NCI-H510A treated with DMSO at 0.1 percent for 48 hours (cell line): ENCODE results near the gene RNPS1.

ENCODE experiments used
- DNase-seq: peaks from one replicate; lab custom pipeline; 2025; lab: John Stamatoyannopoulos, UW

RNPS1 gene, protein sequence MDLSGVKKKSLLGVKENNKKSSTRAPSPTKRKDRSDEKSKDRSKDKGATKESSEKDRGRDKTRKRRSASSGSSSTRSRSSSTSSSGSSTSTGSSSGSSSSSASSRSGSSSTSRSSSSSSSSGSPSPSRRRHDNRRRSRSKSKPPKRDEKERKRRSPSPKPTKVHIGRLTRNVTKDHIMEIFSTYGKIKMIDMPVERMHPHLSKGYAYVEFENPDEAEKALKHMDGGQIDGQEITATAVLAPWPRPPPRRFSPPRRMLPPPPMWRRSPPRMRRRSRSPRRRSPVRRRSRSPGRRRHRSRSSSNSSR

DNA sequence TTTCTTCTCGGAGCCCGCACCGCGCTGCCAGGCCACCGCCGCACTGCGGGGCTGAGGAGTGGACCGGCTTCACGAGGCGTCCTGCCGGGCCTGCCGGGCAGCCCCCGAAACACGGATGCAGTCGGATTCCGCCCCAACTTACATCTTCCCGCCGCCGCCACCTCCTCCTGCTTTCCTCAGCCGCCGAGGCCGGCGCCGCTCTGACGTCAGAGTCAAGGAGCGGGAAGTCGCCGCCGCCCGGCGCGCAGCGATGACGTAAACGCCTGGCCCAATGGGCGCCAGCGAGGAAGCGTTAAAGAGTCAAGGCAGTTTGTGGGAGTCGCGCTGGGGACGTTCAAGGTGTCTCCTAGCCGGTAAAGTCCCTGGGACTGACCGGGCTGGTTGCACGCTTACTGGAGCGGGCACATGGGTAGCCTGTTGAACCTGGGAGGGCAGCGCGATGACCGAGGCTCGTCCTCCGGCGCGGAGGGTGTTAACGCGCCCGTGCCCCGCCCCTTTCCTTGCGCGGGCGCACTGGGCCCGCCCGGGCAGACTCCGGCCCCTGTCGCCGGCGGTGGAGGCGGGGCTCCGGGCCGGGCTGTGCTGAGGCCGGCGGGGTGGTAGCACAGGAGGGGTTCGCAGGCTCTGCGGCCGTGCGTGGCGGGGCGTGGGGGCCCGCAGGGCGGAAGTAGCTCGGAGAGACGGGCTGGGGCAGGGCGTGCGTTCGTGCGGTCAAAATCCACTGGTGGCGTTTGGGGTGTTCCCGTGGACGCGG is at the start of gene RNPS1:
Gene RNPS1, minus strand, starts transcription at position 214 of the 754 bp plus-strand sequence. CDS start 3,483 bp downstream, outside the sequence.
- DNase-seq, result peak; percentile 89

DNA sequence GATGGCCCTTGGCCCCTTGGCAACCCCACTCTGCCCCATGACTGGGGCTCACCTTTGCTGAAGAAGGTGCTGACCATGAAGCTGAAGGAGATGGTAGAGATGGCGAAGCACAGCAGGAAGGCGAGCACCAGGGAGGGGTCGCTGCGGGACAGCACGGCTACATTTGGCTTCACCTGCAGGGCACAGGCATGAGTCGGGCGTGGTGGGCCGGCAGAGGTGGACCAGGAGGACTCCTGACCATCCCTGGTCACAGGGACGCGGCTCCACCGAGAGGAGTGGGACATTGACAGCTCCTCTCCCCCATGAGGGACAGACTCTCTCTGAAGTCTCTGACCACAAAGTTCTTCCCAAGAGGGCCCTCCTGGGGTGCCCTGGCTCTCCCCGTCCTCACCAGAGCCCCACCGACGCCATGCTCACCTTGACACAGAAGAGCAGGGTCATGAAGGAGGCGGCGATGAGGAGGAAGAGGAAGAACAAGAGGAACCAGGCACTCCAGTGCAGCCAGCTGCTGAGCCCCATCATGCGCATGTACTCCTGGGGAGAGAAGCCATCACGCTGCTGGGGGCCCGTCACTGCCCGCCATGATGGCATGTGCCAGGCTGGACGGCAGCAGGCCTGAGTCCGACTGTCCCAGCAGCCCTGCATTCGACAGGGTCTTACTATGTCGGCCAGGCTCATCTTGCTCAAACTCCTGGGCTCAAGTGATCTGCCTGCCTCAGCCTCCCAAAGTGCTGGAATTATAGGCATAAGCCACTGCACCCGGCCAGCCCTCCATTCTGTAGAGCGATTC is 49.5 kb upstream of the RNPS1 start:
- DNase-seq, result no peak

DNA sequence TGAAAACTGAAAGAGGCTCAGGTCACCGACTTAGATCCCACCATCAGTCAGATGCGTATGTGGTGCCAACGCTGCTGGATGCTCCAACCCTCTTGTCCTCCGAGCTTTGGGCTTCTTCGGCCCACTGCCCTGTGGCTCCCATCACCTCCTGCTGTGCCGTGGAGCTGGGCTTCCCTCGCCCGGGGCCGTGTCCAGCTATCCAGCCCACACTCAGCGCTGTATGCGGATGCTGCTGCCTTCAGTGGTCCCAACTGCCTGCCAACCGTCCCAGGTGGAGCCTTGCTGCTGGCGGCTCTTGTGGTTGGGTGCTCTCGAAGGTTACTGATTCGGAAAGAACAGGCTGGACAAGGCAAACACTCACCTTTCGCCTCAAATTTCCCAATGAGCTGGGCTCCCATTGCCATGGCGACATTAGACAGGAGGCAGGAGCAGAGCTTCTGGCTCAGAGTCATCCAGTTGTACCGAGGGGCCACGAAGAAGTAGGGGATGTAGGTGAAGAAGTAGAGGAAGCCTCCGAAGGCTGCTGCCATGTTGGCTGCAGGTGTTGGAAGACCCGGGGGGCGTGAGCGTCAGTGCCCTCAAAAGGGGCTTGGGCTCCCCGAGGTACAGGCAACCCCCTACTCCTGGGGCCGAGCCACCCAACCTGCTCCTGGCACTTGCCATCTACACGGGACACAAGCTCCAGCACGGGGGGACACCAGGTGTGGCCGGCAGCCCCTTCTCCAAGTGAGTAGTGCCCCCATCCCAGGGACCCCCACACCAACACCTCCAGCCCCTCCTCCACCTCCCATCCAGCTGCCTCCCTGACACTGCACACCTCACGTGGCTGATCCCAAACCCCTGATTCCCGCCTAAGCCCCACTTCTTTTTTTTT is 40.4 kb upstream of the RNPS1 start:
- DNase-seq, result no peak

DNA sequence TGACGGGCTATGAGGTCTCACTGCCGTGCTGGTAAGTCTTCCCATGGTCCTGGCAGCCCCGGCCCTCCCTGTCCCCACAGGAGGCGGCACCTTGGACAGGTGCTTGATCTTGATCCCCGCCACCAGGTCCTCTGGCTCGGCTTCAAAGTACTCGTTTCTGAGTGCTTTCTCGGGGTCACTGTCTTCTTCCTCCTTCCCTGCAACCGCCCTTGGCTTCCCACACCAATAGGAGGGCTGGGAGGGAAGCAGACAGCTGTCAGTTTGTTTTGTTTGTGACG is 31.9 kb upstream of the RNPS1 start:
- no peak for DNase-seq

DNA sequence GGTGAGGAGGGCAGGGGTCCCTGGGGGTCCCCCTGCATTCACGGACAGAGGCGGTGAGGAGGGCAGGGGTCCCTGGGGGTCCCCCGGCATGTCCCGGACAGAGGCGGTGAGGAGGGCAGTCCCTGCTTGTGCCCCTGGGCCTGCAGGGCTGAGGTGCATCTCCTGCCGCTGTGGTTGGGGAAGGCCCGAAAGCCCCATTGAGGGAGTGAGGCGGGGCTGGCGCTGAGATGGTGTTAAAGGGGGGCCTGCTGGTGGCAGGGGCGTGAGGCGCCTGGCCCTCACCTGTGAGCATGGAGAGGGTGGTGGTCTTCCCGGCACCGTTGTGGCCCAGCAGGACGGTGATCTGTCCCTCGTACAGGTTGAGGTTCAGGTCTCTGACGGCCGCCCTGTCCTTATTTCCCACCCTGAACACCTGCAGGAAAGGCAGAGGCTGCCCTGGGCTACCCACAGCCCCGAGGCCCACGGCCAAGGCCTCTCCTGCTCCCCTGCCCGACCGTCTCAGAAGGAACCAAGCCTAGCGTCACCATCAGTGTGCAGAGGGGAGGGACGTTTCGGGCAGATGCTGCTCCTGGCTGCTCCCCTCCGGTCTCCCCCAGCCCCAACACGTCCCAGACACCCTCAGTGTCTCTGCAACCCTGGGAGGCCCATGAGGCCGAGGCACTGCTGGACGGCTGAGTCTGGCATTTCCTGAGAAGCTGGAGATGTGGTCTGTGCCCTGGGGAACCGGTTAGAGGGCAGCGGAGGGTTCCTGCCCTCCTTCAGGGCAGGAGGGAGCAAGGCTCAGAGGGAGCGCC is 31.4 kb upstream of the RNPS1 start:
- no peak for DNase-seq

DNA sequence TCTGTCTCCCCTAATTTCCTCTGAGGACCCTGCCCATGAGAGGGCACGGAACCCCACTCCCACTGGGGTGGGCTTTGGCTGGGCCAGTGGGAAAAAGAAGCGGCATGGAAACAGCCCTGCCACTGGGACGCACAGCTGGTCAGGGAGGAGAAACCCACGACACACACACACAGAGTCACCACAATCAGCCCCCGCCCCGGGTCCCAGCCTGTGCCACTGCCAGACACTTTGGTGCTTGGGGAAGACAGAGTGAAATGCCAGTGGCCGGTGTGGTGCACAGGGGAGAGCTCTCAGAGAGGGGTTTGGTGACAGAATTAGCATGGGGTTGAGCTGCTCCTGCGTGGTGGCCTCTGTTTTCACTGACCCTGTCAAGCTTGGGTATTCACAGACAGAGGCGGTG is 30.7 kb upstream of the RNPS1 start:
- no peak for DNase-seq

DNA sequence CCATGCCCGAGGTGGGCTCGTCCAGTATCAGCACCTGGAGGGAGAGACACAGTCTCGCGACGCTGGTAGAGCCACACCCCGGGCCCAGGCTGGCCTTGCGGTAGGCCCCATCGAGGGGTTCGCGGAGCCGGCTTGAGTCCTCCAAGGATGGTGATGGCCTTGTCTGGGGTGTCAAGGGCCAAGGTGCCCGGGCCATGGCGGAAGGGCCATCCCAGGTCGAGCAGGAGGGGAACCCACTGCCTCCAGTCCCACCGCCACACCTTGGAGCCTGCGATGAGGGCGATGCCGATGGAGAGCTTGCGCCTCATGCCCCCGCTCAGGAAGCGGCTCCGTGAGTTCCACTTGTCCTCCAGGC is 29.6 kb upstream of the RNPS1 start:
- no peak for DNase-seq

DNA sequence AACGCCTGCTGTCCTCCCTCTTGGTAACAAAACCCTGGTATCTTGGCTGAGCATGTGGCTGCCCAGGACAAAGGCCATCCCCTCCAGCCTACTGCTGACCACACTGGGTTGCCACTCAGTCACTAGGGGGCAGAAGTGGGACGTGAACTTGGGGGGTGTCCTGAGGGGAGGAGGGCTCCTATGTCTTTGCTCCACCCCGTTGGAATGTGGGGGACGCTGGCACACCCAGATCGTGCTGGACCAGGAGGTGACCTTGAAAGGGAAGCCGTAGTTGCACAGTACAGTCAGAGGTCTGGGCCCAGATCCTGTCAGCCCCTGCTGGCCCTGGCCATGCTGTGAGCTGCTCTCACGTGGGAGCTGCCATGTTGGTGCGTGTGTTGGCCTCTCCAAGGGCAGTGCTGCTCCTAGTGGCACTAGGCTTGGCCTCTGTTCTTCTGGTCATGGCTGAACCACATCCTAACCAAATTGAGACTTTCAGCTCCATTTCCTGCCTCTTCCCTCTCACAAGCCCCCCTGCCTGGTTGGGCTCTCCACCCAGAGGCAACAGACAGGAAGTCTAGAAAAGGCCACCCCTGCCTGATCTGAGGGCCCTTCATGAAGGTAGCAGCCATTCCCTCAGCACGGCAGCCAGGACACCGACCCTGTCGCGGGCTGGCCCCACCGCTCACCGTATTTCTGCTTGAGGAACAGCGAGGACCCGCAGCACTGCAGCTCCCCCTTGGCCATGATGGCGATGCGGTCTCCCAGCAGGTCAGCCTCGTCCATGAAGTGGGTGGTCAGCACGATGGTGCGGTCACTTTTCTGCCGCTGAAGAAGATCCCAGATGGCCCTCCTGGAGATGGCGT is 29.0 kb upstream of the RNPS1 start:
- DNase-seq, result no peak

DNA sequence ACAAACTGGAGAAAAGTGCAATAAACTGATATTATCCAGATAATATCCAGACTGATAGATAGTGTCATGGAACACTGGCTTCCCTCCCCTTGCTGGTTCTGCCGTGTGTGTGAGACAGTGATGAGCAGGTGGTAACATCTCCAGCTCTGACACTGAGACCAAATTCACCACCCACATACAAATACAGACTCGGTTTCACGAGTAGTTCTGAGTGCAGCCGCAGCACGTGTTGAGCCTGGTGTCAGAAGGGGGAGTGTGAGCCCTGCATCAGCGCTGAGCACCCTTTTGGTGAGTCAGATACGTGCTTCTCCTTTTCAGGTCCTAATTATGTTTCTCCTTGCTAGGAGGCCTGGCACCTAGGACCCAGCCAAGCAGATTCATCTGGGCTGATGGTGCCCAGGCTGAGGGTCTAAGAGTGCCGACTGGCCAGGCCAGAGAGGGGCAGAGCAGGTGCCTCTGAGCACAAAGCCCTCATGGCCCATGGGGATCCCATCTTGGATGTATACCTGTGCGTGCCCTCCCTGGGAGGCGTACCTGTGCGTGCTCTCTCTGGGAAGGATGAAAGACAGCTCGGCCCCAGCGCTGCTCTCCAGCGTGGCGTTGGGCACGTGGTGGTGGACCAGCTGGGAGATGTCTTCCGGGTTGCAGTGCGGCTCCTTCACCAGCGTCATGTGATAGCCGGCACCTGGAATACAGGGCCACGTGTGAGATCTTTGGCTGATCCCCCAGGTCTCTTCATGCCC is 27.3 kb upstream of the RNPS1 start:
- DNase-seq, result no peak

DNA sequence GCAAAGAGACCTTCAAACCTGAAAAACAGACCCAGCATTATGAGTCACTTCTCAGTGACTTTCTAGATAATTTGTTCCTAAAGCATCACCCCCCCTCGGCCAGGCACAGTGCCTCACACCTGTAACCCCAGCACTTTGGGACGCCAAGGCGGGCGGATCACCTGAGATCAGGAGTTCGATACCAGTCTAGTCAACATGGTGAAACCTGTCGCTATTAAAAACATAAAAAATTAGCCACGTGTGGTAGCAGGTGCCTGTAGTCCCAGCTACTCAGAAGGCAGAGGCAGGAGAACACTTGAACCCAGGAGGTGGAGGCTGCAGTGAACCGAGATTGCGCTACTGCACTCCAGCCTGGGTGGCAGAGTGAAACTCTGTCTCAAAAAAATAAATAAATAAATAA is 24.3 kb upstream of the RNPS1 start:
- no peak for DNase-seq

DNA sequence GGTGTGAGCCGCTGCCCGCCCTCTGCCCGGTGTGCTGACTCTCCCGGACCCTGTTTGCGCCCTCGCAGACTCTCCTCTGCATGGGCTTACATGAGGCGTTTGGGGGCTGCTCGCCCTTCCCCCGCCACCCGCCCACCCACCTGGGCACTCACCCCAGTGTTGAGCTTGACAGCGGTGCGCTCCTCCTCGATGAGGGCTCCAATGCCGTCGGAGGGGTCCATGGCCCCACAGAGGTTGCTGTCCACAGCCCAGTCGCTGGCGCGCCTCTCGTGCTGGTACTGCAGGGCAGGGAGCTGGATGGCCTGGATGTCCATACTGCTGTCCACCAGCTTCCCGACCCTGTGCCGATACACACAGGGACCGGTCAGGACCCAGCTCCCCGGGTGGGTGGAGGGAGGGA is 21.4 kb upstream of the RNPS1 start:
- DNase-seq, result no peak

DNA sequence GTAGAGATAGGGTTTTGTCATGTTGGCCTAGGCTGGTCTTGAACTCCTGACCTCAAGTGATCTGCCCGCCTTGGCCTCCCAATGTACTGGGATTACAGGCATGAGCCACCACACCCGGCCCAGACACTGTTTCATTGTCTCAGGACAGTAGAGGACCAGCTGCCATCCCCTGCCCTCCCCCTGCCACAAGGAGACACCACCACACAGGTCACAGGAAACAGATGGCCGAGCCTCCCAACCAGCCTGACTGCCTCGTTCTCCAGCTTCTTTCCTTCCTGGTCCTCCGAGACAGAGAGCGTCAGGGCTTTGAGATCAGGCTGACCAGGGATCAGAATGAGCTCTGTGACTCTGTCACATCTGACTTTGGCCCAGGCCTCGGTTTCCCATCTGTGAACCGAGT is 20.8 kb upstream of the RNPS1 start:
- DNase-seq, result no peak

DNA sequence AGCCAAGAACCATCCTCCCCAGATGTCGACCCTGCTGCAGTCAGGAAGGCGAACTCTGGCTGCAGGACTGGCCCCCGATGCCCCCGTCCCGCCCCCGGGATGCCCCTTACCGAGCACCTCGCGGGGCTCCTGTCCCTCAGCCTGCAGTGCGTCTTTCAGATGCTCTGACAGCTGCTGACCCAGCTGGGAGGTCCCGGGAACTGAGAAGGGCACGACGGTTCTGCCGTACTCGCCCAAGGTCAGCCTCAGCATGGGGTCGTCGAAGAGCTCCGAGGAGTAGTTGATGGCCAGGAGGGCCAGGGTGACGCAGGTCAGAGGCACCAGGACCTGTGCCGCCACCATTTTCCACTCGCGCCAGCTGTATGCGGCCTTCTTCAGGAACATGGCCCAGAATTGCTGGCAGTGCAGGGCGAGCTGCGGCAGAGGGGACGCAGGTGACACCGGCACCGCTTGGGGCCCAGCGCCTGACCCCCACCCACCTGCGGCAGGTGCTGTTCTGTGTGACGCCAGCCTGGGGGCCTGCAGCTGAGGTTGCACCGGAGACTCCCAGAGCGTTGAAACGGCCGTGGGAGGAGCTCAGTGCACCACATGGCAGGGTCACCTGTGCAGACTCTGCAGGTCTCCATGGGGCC is 20.1 kb upstream of the RNPS1 start:
- no peak for DNase-seq

DNA sequence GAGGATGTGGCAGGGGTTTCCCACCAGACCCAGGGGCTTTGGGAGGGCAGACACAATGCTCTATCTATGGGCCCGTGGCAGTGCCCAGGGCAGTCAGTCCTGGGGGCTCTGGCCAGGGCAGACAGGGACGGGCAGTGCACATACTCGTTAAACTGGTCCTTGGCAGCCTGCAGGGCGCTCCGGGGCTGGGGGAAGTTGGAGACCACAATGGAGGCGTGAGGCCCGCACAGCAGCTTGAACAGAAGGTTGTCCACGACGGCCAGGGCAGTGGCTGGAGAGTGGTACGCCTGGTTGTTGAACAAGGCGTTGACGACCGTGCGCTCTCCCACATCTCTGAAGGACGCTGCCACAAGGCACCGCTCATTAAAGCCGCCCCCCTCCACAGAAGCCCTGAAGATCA is 18.6 kb upstream of the RNPS1 start:
- no peak for DNase-seq

DNA sequence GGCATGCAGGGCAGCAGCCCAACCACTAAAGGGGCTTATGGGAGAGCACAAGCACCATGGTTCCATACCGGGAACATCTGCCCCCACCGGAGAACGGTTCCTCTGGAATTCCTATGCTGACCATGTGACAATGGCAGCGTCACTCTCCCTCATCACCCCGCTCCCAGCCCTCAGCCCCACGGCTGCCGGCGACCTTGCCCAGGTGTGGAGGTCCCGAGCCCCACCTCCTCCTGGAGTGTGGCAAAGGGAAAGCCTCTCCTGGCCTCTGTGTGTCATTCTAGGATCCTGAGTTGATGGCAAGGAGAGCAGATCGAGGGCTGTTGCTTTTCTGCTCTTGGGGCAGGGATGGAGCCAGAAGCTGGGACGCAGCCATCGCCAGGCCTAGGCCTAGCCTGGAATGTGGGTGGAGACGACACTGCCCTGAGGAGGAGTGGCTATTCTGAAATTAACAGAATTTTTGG is 17.8 kb upstream of the RNPS1 start:
- DNase-seq, result no peak

DNA sequence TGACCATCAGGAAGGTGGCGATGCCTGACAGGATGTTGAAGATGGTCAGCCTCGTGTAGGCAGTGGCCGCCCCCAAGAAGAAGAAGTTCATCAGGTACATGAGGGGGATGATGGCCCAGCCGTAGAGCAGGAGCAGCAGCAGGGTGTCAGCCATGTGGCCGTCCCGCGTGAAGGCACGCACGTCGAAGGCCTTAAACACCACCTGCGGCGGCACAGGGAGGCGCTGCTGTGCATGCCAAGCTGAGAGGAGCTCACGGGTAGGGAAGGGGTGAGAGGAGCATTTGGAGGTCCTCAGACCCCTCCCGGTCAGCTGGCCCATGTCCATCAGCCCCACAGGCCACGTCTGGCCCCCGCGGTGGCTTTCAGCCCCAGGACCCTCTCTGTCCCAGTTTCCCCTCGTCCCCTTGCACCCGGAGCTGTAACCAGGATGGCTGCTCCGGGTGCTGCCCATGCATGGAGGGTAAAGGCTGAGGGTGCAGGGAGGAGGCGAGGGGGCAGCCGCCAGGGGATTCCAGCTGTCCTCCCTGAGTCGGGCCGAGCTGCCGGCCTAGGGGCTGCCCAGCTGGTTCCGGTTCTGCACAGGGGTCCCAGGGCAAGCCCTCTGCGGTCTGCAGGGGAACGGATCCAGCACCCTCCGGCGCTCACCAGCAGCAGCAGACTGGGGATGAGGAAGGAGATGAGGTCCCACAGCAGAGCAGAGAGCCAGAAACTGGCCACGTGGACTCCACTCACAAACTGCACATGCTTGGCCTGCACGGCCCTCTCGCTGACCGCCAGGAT is 17.1 kb upstream of the RNPS1 start:
- DNase-seq, result no peak

DNA sequence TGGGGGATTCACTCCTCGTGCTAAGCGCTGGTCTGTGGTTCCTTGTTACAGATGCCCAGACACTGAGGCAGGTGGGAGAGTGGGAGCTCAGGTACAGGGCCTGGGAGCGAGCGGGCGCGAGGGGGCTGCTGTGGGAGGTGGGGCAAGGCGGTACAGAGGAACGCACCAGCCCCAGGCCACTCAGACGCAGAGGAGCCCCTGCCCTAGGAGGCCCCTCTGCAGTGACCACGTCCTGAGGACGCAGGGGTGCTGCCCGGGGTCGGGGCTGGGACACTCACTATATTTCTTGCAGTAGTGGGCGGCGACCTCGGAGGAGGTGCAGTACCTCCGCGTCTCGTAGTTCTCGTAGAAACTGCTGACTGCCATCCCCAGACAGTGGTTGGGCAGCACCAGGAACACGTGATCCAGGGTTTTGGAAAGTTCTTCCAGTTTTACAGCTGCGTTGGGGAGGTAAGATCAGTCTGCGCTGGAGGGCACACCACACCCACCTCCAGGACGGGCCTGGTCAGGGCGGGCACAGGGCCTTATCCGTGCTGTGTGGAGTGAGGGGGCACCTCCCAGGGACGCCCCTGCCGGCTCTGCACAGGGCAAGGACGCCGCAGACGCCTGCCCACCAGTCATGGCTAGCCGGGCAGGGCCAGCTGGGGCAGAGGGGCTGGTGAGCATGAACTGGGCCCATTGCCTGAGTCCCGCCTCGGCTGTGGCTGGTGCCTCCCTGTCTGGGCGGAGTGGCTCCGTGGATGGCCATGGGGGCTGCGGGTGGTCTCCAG is 16.3 kb upstream of the RNPS1 start:
- DNase-seq, result no peak
